PC-3 (cell line): ENCODE measurements around the gene CDH9. TPM values are rescaled to one million over a fixed set of nuclear protein-coding genes. Genes with fewer than 3 reads are reported as not detected.
A peak's percentile ranks its signal among the peaks of the same experiment; 100 is the strongest.

ENCODE experiments used
- ATAC-seq: fragments of 200-7000 bp; cut with Tn5 transposase; 2 replicates; pipeline ENCODE4 v1.9.1; 2020; ENCODE audit warnings: mild to moderate bottlenecking, moderate library complexity
- BruUV-seq: library from RNA; stranded (reverse); fragments of 400-500 nt; replicated peaks from 2 replicates; lab custom pipeline; 2021; lab: Mats Ljungman, UMichigan
- CTCF ChIA-PET: fragments of 300-600 bp; sonication (Branson Sonifier 250); formaldehyde crosslinking; loops from one replicate; lab custom pipeline; 2022; ENCODE audit warnings: antibody characterized with exemption; lab: Charles Lee
- POLR2A ChIA-PET: fragments of 300-600 bp; sonication (Branson Sonifier 250); formaldehyde crosslinking; loops from one replicate; lab custom pipeline; 2022; ENCODE audit warnings: antibody characterized with exemption; ENCODE audit not compliant: unreplicated experiment; lab: Charles Lee
- DNase-seq: peaks from one replicate; pipeline ENCODE4 v3.0.0-alpha.2; 2015
- H2AFZ ChIP-seq: fragments of 300-600 bp; sonication (generic); 2 replicates; pipeline ENCODE4 v1.6.0; 2016; ENCODE audit warnings: antibody characterized with exemption, low read length
- H3F3A ChIP-seq: fragments of 300-600 bp; sonication (generic); one replicate; pipeline ENCODE4 v1.6.0; 2017; ENCODE audit warnings: antibody characterized with exemption, low read length, control low read depth, mild to moderate bottlenecking; ENCODE audit not compliant: unreplicated experiment
- H3K27ac ChIP-seq: fragments of 300-600 bp; sonication (generic); 2 replicates; pipeline ENCODE4 v1.5.1; 2016; ENCODE audit warnings: mild to moderate bottlenecking, low read length
- H3K27me3 ChIP-seq: fragments of 300-600 bp; sonication (generic); 2 replicates; pipeline ENCODE4 v1.6.1; 2016; ENCODE audit warnings: low read length, mixed read lengths
- H3K36me3 ChIP-seq: fragments of 300-600 bp; sonication (generic); 2 replicates; pipeline ENCODE4 v1.6.1; 2016; ENCODE audit warnings: low read depth, mixed run types, low read length, mixed read lengths
- H3K4me1 ChIP-seq: fragments of 300-600 bp; sonication (generic); 2 replicates; pipeline ENCODE4 v1.5.1; 2016; ENCODE audit warnings: low read length; ENCODE audit not compliant: insufficient read depth
- H3K4me2 ChIP-seq: fragments of 300-600 bp; sonication (generic); 2 replicates; pipeline ENCODE4 v1.6.0; 2016; ENCODE audit warnings: low read length
- H3K4me3 ChIP-seq: fragments of 300-600 bp; sonication (generic); 2 replicates; pipeline ENCODE4 v1.5.1; 2016; ENCODE audit warnings: mild to moderate bottlenecking, low read length, mixed read lengths
- H3K79me2 ChIP-seq: fragments of 300-600 bp; sonication (generic); 2 replicates; pipeline ENCODE4 v1.6.1; 2017; ENCODE audit warnings: low read length, mixed read lengths
- H3K9ac ChIP-seq: fragments of 300-600 bp; sonication (generic); 2 replicates; pipeline ENCODE4 v1.6.0; 2016; ENCODE audit warnings: mild to moderate bottlenecking, low read length
- H3K9me2 ChIP-seq: fragments of 300-600 bp; sonication (generic); replicated peaks from 2 replicates; pipeline ENCODE4 v1.6.1; 2016; ENCODE audit warnings: mixed run types, low read length, mixed read lengths
- H3K9me3 ChIP-seq: fragments of 300-600 bp; sonication (generic); 2 replicates; pipeline ENCODE4 v1.6.1; 2016; ENCODE audit warnings: low read length, mixed read lengths
- H4K20me1 ChIP-seq: fragments of 300-600 bp; sonication (generic); 2 replicates; pipeline ENCODE4 v1.6.1; 2016; ENCODE audit warnings: low read length, mixed read lengths
- EZH2 ChIP-seq: fragments of 300-600 bp; sonication (generic); IDR thresholded peaks from one replicate; pipeline ENCODE4 v1.6.1; 2017; ENCODE audit warnings: antibody characterized with exemption, mild to moderate bottlenecking, low read length; ENCODE audit not compliant: unreplicated experiment
- EZH2phosphoT487 ChIP-seq: fragments of 300-600 bp; sonication (generic); IDR thresholded peaks from 2 replicates; pipeline ENCODE4 v1.6.1; 2018; ENCODE audit warnings: mild to moderate bottlenecking, antibody characterized with exemption, low read length, borderline replicate concordance
- intact Hi-C: fragments of 100-400 bp; cut with micrococcal nuclease; formaldehyde crosslinking; loops from 2 replicates; pipeline ENCODE4 v1.9.0; 2023
- total RNA-seq: library from RNA; depleted of rRNA; stranded (reverse); fragments of >200 nt; gene quantifications from 2 replicates; pipeline ENCODE4 v1.2.3, GENCODE V29; 2014
- TF ChIP-seq, protein P1 (sequence below): fragments of 300-600 bp; sonication (generic); conservative IDR thresholded peaks from 2 replicates; pipeline ENCODE4 v1.5.1; 2017; ENCODE audit warnings: antibody characterized with exemption, low read depth, mild to moderate bottlenecking, low read length

CDH9 gene
- total RNA-seq, 1 experiment from 2014 or later = not detected

DNA sequence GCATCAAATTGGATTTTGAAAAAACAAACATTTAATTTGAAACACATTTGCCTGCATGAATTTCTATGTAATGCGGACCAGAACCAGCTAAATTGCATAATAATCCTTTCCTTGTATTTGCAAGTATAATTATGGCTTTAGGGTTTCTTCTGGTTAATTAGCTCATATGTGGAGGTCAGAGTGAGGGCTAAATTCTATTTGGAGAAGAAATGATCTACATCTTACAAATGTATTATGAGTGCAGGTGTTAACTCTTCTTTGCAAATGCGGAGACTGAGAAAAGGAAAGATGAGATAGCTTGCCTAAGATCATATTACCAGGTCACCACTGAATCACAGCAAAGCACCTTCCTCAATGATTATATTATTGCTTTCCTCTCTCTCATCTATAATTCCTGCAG lies 194.7 kb downstream of the CDH9 start:
- Histone ChIP-seq H3K4me3 (no peak overlapping the region), H3K9me3 (no peaks in the 10 kb centered on the region), H2AFZ (no peak overlapping the region), H4K20me1 (no peaks in the 10 kb centered on the region), H3K9ac (no peak overlapping the region), H3K4me2 (no peak overlapping the region), H3K9me2 (no peaks in the 10 kb centered on the region), H3K27ac (no peak overlapping the region), H3K27me3 (no peaks in the 10 kb centered on the region), H3F3A (no peaks in the 10 kb centered on the region), H3K36me3 (no peaks in the 10 kb centered on the region), H3K79me2 (no peaks in the 10 kb centered on the region), H3K4me1 (no peaks in the 10 kb centered on the region)
- POLR2A ChIA-PET = no interaction called here
- CTCF ChIA-PET = no interaction called here
- ATAC-seq (no peak), DNase-seq (no peak)
- intact Hi-C loops = no loop called here
- BruUV-seq = no TSS peak
- TF ChIP-seq, protein P1, sequence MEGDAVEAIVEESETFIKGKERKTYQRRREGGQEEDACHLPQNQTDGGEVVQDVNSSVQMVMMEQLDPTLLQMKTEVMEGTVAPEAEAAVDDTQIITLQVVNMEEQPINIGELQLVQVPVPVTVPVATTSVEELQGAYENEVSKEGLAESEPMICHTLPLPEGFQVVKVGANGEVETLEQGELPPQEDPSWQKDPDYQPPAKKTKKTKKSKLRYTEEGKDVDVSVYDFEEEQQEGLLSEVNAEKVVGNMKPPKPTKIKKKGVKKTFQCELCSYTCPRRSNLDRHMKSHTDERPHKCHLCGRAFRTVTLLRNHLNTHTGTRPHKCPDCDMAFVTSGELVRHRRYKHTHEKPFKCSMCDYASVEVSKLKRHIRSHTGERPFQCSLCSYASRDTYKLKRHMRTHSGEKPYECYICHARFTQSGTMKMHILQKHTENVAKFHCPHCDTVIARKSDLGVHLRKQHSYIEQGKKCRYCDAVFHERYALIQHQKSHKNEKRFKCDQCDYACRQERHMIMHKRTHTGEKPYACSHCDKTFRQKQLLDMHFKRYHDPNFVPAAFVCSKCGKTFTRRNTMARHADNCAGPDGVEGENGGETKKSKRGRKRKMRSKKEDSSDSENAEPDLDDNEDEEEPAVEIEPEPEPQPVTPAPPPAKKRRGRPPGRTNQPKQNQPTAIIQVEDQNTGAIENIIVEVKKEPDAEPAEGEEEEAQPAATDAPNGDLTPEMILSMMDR = no peak
- no peak for TF ChIP-seq EZH2phosphoT487
- no peak for TF ChIP-seq EZH2

DNA sequence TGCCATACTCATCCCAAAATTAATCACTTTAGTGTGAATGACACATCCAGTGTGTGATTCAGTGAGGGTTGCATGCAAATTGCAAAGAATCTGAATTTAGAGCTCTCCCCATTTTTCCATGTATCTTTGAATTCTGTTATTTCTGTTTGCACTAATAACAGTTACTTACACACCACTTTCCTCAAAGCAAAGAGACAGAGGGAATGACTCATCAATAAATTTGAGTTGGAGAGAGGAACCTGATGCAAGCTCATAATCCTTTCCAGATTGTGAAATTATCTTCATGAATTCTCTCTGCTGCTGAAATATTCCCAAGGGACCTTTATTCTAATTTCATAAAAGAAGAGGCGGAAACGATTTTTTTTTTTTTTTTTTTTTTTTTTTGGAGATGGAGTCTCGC lies 204.8 kb downstream of the CDH9 start:
- Histone ChIP-seq H3K4me3 (no peak overlapping the region), H3K4me1 (no peaks in the 10 kb centered on the region; the same call in 1 of the 2 replicates), H3K9me3 (no peaks in the 10 kb centered on the region), H3F3A (no peaks in the 10 kb centered on the region), H3K9ac (no peak overlapping the region), H3K9me2 (no peaks in the 10 kb centered on the region), H2AFZ (no peak overlapping the region), H3K36me3 (no peaks in the 10 kb centered on the region), H4K20me1 (no peaks in the 10 kb centered on the region), H3K27ac (no peak overlapping the region), H3K4me2 (no peak overlapping the region), H3K27me3 (no peaks in the 10 kb centered on the region), H3K79me2 (no peaks in the 10 kb centered on the region)
- intact Hi-C loops = no loop called here
- ATAC-seq (no peak; the same call in 1 of the 2 replicates), DNase-seq (peak; percentile 29)
- ChIA-PET POLR2A (no interaction called here), CTCF (no interaction called here)
- TF ChIP-seq, protein P1 = no peak
- no peak for TF ChIP-seq EZH2
- no peak for TF ChIP-seq EZH2phosphoT487
- BruUV-seq = no TSS peak
